GM21360 (cell line): ENCODE data around the gene NOL8.

Experiments used
- ATAC-seq: cut with Tn5 transposase; IDR thresholded peaks from one replicate; pipeline ENCODE4 v1.9.1; 2021; ENCODE audit warnings: mild to moderate bottlenecking, moderate library complexity; ENCODE audit not compliant: unreplicated experiment

NOL8 gene

GRCh38 chr9:92325269-92325990 lies at the start of gene NOL8, which contains the start of gene CENPP:
Gene NOL8, minus strand, starts transcription at chr9:92325350. Its CDS starts 1,189 bp downstream, at chr9:92324161.
Gene CENPP, plus strand, starts transcription at chr9:92325953.
- peak; percentile 85 for ATAC-seq

GRCh38 chr9:92373167-92373566 lies 48.0 kb upstream of the NOL8 start:
- ATAC-seq = no peak

GRCh38 chr9:92369075-92369474 lies 43.9 kb upstream of the NOL8 start:
- ATAC-seq = no peak

GRCh38 chr9:92360083-92360482 lies 34.9 kb upstream of the NOL8 start:
- no peak for ATAC-seq

GRCh38 chr9:92359394-92359995 lies 34.3 kb upstream of the NOL8 start:
- ATAC-seq = no peak

GRCh38 chr9:92353051-92353450 lies 27.9 kb upstream of the NOL8 start:
- no peak for ATAC-seq

- no peak for ATAC-seq
Observed at GRCh38 chr9:92350740-92351133, 25.6 kb upstream of the NOL8 start.

GRCh38 chr9:92349771-92350739 lies 24.9 kb upstream of the NOL8 start:
- no peak for ATAC-seq

- ATAC-seq = no peak
Observed at GRCh38 chr9:92345582-92345981, 20.4 kb upstream of the NOL8 start.

GRCh38 chr9:92342825-92343488 lies 17.8 kb upstream of the NOL8 start:
- ATAC-seq = no peak

- ATAC-seq = no peak
Observed at GRCh38 chr9:92341578-92341977, 16.4 kb upstream of the NOL8 start.

GRCh38 chr9:92333282-92333634 lies 8.1 kb upstream of the NOL8 start:
- ATAC-seq = no peak

- ATAC-seq = no peak
Observed at GRCh38 chr9:92332577-92333281, 7.6 kb upstream of the NOL8 start.

- no peak for ATAC-seq
Observed at GRCh38 chr9:92328225-92328624, 3.1 kb upstream of the NOL8 start.

- ATAC-seq = no peak
Observed at GRCh38 chr9:92327283-92327850, 2.2 kb upstream of the NOL8 start.

- ATAC-seq = no peak
Observed at GRCh38 chr9:92325991-92326500, 896 bp upstream of the NOL8 start.

GRCh38 chr9:92324889-92325268 lies 271 bp downstream of the NOL8 start:
- ATAC-seq = peak; percentile 8

- ATAC-seq = no peak
Observed at GRCh38 chr9:92324431-92324830, 719 bp downstream of the NOL8 start.

- no peak for ATAC-seq
Observed at GRCh38 chr9:92315456-92315855, 9.7 kb downstream of the NOL8 start.

GRCh38 chr9:92313624-92314012 lies 11.5 kb downstream of the NOL8 start:
- no peak for ATAC-seq
